GM12873 (cell line): ENCODE measurements around the gene RAI14.

Source experiments
- CTCF ChIP-seq: IDR thresholded peaks from 2 replicates; pipeline ENCODE4 v1.5.1; 2012; ENCODE audit warnings: low read depth, mild to moderate bottlenecking, moderate library complexity, low read length, control low read depth; ENCODE audit not compliant: insufficient read depth; ENCODE audit errors: missing control alignments

The RAI14 gene

GRCh38 chr5:34827588-34828506 lies 171.7 kb downstream of the RAI14 start:
- no peak for TF ChIP-seq CTCF

- TF ChIP-seq CTCF: no peak
These were observed 175.2 kb downstream of the RAI14 start for GRCh38 chr5:34831303-34831702.

GRCh38 chr5:34832568-34832967 lies 176.4 kb downstream of the RAI14 start:
- no peak for TF ChIP-seq CTCF

- TF ChIP-seq CTCF: no peak
These were observed 177.0 kb downstream of the RAI14 start for GRCh38 chr5:34833090-34833489.

GRCh38 chr5:34833976-34834793 lies 178.1 kb downstream of the RAI14 start:
- TF ChIP-seq CTCF: no peak

- TF ChIP-seq CTCF: no peak
These were observed 178.6 kb downstream of the RAI14 start for GRCh38 chr5:34834794-34835089.

GRCh38 chr5:34835664-34836063 lies 179.5 kb downstream of the RAI14 start:
- TF ChIP-seq CTCF: no peak
